Sigmoid colon (tissue), 7 donors: ENCODE results near the gene WFIKKN2. TPM values are rescaled to one million over a fixed set of nuclear protein-coding genes. Genes with fewer than 3 reads are reported as not detected.

Source experiments
- DNase-seq: peaks from one replicate; pipeline ENCODE4 v3.0.0-alpha.2; 2019
- H3K27ac ChIP-seq, 4 donors: fragments of 200-600 bp; sonication (generic); one replicate each; pipeline ENCODE4 v1.5.1; 2016 to 2019; ENCODE audit warnings: mild to moderate bottlenecking in 1 of 4
- H3K27me3 ChIP-seq, 3 donors: fragments of 200-600 bp; sonication (generic); one replicate each; pipeline ENCODE4 v1.5.1; 2019; ENCODE audit warnings: mild to moderate bottlenecking in 1 of 3
- H3K36me3 ChIP-seq, 4 donors: fragments of 200-600 bp; sonication (generic); one replicate each; pipeline ENCODE4 v1.5.1; 2016 to 2019
- H3K4me1 ChIP-seq, 4 donors: fragments of 200-600 bp; sonication (generic); one replicate each; pipeline ENCODE4 v1.5.1; 2017 to 2019
- H3K4me3 ChIP-seq, 4 donors: fragments of 200-600 bp; sonication (generic); one replicate each; pipeline ENCODE4 v1.5.1; 2017 to 2019; ENCODE audit warnings: mild to moderate bottlenecking in 2 of 4, moderate library complexity in 1 of 4
- H3K9me3 ChIP-seq, 4 donors: fragments of 200-600 bp in 3 of 4; sonication (generic) in 3 of 4; one replicate each; pipeline versions ENCODE4 v1.5.1 to v1.6.1; 2013 to 2019
- EP300 ChIP-seq, 4 donors: sonication (generic); formaldehyde crosslinking; IDR thresholded peaks; one replicate each; pipeline ENCODE4 v1.6.1; 2017; ENCODE audit warnings: antibody characterized with exemption in 4 of 4
- POLR2A ChIP-seq, 2 donors: fragments of 450-650 bp; IDR thresholded peaks; one replicate each; pipeline ENCODE4 v1.6.1; 2016; ENCODE audit warnings: antibody characterized with exemption in 2 of 2, mild to moderate bottlenecking in 2 of 2, moderate library complexity in 2 of 2
- POLR2AphosphoS5 ChIP-seq, 4 donors: sonication (generic); formaldehyde crosslinking; IDR thresholded peaks; one replicate each; pipeline ENCODE4 v1.6.1; 2017; ENCODE audit warnings: antibody characterized with exemption in 4 of 4
- WGBS, 2 donors: extraction: QIAGEN DNeasy Blood & Tissue Kit; methylation state at CpG; one replicate each; pipeline ENCODE4 v1.1.7; 2013; 5-methylcytosine and 5-hydroxymethylcytosine counted together
- intact Hi-C: fragments of 100-400 bp; cut with DNase I; formaldehyde crosslinking; loops from one replicate; pipeline ENCODE4 v1.15.1; 2023
- polyA plus RNA-seq, 3 donors: library from polyadenylated mRNA; stranded (reverse); fragments of 200-250 nt; gene quantifications; one replicate each; pipeline ENCODE4 v1.2.3, GENCODE V29; 2013
- total RNA-seq, 4 donors: library from RNA; depleted of rRNA; stranded (reverse); fragments of >200 nt; gene quantifications; one replicate each; pipeline ENCODE4 v1.1.0, GENCODE V29; 2016
- TF ChIP-seq, protein P1 (sequence below), 4 experiments: fragments of 450-650 bp in 3 of 4; fragments of 200-600 bp in 1 of 4; IDR thresholded peaks; one replicate each; pipeline ENCODE4 v1.5.1; 2016 to 2019; ENCODE audit warnings: antibody characterized with exemption in 4 of 4, mild to moderate bottlenecking in 3 of 4, moderate library complexity in 2 of 4
- donor health status: healthy with polysubstance abuse.
- donor health status: Bipolar disorder and iron deficiency.
- donor health status: healthy.

The WFIKKN2 gene
- total and polyA plus RNA-seq, 7 donors = under 0.01 to 1.1 (median 0.11) TPM; not detected in 1

DNA sequence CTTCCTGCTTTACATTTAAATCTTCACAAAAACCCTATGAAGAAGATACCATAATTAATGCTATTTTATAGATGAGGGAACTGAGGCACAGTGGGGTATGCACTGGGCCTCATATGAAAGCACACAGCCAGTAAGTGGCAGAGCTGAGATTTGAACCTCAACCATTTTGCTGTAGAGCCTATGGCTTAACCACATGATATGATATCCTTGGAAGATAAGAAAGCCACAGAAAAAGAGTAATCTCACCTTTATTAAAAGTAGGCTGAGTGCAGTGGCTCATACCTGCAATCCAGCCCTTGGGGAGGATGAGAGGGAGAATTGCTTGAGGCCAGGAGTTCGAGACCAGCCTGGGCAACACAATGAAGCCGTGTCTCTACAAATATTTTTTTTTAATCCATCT is 45.8 kb downstream of the WFIKKN2 start:
- no peaks in the 10 kb centered on the region for H3K27me3 ChIP-seq
- DNase-seq = no peak
- H3K4me1 ChIP-seq = no peaks in the 10 kb centered on the region
- H3K36me3 ChIP-seq = no peaks in the 10 kb centered on the region
- TF ChIP-seq POLR2AphosphoS5 (IDR thresholded peaks at IDR 0.05) (no peak), POLR2A (IDR thresholded peaks at IDR 0.05) (no peak), EP300 (IDR thresholded peaks at IDR 0.05) (no peak)
- TF ChIP-seq, protein P1, sequence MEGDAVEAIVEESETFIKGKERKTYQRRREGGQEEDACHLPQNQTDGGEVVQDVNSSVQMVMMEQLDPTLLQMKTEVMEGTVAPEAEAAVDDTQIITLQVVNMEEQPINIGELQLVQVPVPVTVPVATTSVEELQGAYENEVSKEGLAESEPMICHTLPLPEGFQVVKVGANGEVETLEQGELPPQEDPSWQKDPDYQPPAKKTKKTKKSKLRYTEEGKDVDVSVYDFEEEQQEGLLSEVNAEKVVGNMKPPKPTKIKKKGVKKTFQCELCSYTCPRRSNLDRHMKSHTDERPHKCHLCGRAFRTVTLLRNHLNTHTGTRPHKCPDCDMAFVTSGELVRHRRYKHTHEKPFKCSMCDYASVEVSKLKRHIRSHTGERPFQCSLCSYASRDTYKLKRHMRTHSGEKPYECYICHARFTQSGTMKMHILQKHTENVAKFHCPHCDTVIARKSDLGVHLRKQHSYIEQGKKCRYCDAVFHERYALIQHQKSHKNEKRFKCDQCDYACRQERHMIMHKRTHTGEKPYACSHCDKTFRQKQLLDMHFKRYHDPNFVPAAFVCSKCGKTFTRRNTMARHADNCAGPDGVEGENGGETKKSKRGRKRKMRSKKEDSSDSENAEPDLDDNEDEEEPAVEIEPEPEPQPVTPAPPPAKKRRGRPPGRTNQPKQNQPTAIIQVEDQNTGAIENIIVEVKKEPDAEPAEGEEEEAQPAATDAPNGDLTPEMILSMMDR (IDR thresholded peaks at IDR 0.05) = no peak
- intact Hi-C loops = no loop called here
- no peak overlapping the region for H3K27ac ChIP-seq
- WGBS, 2 donors = 94 to 98% methylated on average over 2 of the region's 2 CpGs
- no peak overlapping the region for H3K4me3 ChIP-seq
- no peaks in the 10 kb centered on the region for H3K9me3 ChIP-seq

DNA sequence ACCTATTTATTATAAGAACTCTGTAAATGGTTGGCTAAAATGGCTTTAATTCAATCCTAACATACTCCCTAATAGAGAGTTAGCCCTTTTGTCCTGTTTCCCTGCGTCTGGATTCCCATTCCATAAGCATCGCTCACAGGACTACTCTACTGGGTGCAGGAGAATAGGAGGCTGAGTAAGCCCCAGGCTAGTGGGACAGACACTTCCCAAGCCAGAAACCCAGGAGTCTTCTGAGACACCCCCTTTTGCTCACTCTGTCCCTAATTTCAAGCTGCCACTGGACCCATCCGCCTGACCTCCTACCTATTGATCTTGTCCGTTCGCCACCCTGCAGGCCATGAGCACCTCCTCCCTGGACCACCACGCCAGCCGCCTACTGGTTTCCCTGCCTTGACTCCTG is 47.5 kb downstream of the WFIKKN2 start:
- Histone ChIP-seq H3K4me3 (no peak overlapping the region), H3K4me1 (no peaks in the 10 kb centered on the region), H3K9me3 (no peaks in the 10 kb centered on the region), H3K27ac (no peak overlapping the region), H3K36me3 (no peaks in the 10 kb centered on the region), H3K27me3 (no peaks in the 10 kb centered on the region)
- WGBS, 2 donors = 97 to 98% methylated on average over 7 of the region's 7 CpGs
- TF ChIP-seq, protein P1 (IDR thresholded peaks at IDR 0.05) = no peak
- TF ChIP-seq POLR2A (IDR thresholded peaks at IDR 0.05) = no peak
- TF ChIP-seq POLR2AphosphoS5 (IDR thresholded peaks at IDR 0.05) = no peak
- intact Hi-C loops = no loop called here
- DNase-seq = no peak

DNA sequence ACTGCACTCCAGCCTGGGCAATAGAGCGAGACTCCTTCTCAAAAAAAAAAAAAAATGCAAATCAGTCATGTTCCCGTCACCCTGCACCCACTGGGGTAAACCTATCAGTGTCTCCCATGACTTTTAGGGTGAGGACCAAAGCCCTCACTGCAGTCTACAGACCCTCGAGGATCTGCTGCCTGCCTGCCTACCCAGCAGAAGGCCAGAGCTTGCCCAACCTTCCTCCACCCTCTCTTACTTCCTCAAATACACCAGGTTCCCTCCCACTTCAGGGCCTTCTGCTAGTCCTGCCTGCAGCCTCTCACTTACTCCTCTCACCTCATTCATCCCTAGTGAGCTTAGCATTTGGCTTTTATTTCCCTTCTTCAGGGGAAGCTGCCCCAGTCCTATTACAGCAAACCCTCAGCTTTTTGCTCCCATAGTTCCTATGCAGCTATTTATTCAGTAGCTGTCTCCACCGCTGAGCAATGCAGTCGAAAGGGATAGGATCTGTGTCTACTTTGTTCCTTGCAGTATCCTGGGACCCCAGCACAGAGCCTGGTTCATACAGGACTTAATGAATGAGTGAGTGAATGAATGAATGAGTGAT is 48.6 kb downstream of the WFIKKN2 start:
- Histone ChIP-seq H3K4me1 (no peaks in the 10 kb centered on the region), H3K27ac (no peak overlapping the region), H3K27me3 (no peaks in the 10 kb centered on the region), H3K4me3 (no peak overlapping the region), H3K36me3 (no peaks in the 10 kb centered on the region), H3K9me3 (no peaks in the 10 kb centered on the region)
- no peak for DNase-seq
- TF ChIP-seq, protein P1 (IDR thresholded peaks at IDR 0.05) = no peak
- TF ChIP-seq EP300 (IDR thresholded peaks at IDR 0.05) (no peak), POLR2A (IDR thresholded peaks at IDR 0.05) (no peak), POLR2AphosphoS5 (IDR thresholded peaks at IDR 0.05) (no peak)
- intact Hi-C loops = no loop called here
- WGBS, 2 donors = 65 to 70% methylated on average over 5 of the region's 5 CpGs

DNA sequence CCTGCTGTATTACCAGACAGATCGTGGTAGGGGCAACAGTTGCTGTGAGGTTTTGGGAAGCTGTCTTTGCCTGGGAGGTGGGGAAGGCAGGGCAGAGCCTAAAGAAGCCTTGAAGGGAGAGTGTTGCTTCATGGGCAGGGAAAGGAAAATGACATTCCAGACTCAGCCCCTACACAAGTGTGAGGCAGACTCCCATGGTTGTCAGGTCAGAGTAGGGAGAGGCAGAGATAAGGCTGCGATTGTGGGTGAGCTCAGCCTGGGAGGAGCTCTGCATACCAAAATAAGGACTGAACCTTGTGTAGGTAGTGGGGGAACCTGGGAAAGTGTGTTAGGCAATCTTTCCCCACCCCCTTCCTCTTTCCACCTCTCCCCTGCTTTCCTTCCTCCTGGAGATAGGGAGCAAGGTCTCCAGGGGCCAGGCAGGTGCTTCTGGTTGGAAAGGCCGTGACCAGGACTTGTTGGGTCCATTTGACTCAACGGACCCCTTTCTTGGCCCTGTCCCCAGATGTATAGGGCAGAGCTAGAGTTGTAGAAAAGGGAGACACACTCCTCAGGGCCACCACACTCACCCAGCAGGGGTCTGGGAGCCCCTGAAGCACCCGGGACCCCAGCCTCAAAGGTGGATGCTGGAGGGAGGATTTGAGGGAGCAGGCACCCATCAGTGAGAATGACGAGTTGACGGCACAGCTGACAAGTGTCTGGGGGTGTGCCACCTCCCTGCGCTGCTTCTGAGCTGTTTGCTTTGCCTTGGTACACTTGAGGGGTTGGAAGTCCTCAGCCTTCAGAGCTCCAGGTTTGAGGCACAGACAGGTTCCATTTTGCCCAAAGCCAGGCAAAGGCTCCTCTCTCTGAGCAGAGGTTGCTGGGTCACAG is 49.3 kb downstream of the WFIKKN2 start:
- H3K4me1 ChIP-seq = no peaks in the 10 kb centered on the region
- no peaks in the 10 kb centered on the region for H3K27me3 ChIP-seq
- 59 to 83% methylated on average over 8 of the region's 8 CpGs for WGBS, 2 donors
- intact Hi-C loops = no loop called here
- TF ChIP-seq POLR2AphosphoS5 (IDR thresholded peaks at IDR 0.05) (no peak), POLR2A (IDR thresholded peaks at IDR 0.05) (no peak), EP300 (IDR thresholded peaks at IDR 0.05) (no peak)
- TF ChIP-seq, protein P1 (IDR thresholded peaks at IDR 0.05) = no peak
- no peaks in the 10 kb centered on the region for H3K36me3 ChIP-seq
- no peak for DNase-seq
- no peak overlapping the region for H3K4me3 ChIP-seq
- H3K27ac ChIP-seq = no peak overlapping the region
- H3K9me3 ChIP-seq = no peaks in the 10 kb centered on the region
